ENCODE results near the gene CABP4.

CABP4 gene

GRCh38 chr11:67408437-67409200, 46.5 kb upstream of the CABP4 start:
- DNase-seq (ENCODE audit: extremely low read depth, insufficient read length), result no peak
- H3K4me3 ChIP-seq (replicated peaks; ENCODE audit: low read depth, low read length), result no peak overlapping the region; the same call in 1 of the 2 replicates
- H3K36me3 ChIP-seq (ENCODE audit: control insufficient read depth, insufficient read depth, low read length), result peaks cover 21% of the 10 kb centered on the region
- no peak for TF ChIP-seq CTCF (IDR thresholded peaks at IDR 0.05; ENCODE audit: insufficient read depth, low read length, poor library complexity, severe bottlenecking)
- no peaks in the 10 kb centered on the region for H3K27me3 ChIP-seq (replicated peaks; ENCODE audit: control insufficient read depth, insufficient read depth, low read length)

GRCh38 chr11:67409261-67409666, 45.9 kb upstream of the CABP4 start:
- Histone ChIP-seq H3K27me3 (replicated peaks; ENCODE audit: control insufficient read depth, insufficient read depth, low read length) (no peaks in the 10 kb centered on the region), H3K4me3 (replicated peaks; ENCODE audit: low read depth, low read length) (peak overlapping the region; percentile 52), H3K36me3 (ENCODE audit: control insufficient read depth, insufficient read depth, low read length) (peaks cover 21% of the 10 kb centered on the region)
- DNase-seq (ENCODE audit: extremely low read depth, insufficient read length), result peak; percentile 79
- no peak for TF ChIP-seq CTCF (IDR thresholded peaks at IDR 0.05; ENCODE audit: insufficient read depth, low read length, poor library complexity, severe bottlenecking)

GRCh38 chr11:67409781-67410368, 45.3 kb upstream of the CABP4 start:
- DNase-seq (ENCODE audit: extremely low read depth, insufficient read length), result peak; percentile 51
- peak overlapping the region; percentile 52 for H3K4me3 ChIP-seq (replicated peaks; ENCODE audit: low read depth, low read length)
- TF ChIP-seq CTCF (IDR thresholded peaks at IDR 0.05; ENCODE audit: insufficient read depth, low read length, poor library complexity, severe bottlenecking), result no peak
- H3K36me3 ChIP-seq (ENCODE audit: control insufficient read depth, insufficient read depth, low read length), result peaks cover 21% of the 10 kb centered on the region
- no peaks in the 10 kb centered on the region for H3K27me3 ChIP-seq (replicated peaks; ENCODE audit: control insufficient read depth, insufficient read depth, low read length)

- no peak for DNase-seq (ENCODE audit: extremely low read depth, insufficient read length)
- Histone ChIP-seq H3K36me3 (ENCODE audit: control insufficient read depth, insufficient read depth, low read length) (peaks cover 17% of the 10 kb centered on the region), H3K27me3 (replicated peaks; ENCODE audit: control insufficient read depth, insufficient read depth, low read length) (no peaks in the 10 kb centered on the region; the same call in 1 of the 2 replicates), H3K4me3 (replicated peaks; ENCODE audit: low read depth, low read length) (no peak overlapping the region)
- no peak for TF ChIP-seq CTCF (IDR thresholded peaks at IDR 0.05; ENCODE audit: insufficient read depth, low read length, poor library complexity, severe bottlenecking)
Observed at GRCh38 chr11:67410369-67410831, 44.8 kb upstream of the CABP4 start.

- H3K36me3 ChIP-seq (ENCODE audit: control insufficient read depth, insufficient read depth, low read length), result peaks cover 12% of the 10 kb centered on the region
- no peak overlapping the region for H3K4me3 ChIP-seq (replicated peaks; ENCODE audit: low read depth, low read length)
- DNase-seq (ENCODE audit: extremely low read depth, insufficient read length), result no peak
- no peaks in the 10 kb centered on the region; the same call in 1 of the 2 replicates for H3K27me3 ChIP-seq (replicated peaks; ENCODE audit: control insufficient read depth, insufficient read depth, low read length)
- TF ChIP-seq CTCF (IDR thresholded peaks at IDR 0.05; ENCODE audit: insufficient read depth, low read length, poor library complexity, severe bottlenecking), result no peak
Observed at GRCh38 chr11:67410984-67411784, 44.0 kb upstream of the CABP4 start.

Measured in GM06990 (cell line).